ENCODE measurements around the gene AATF.
A peak's percentile ranks its signal among the peaks of the same experiment; 100 is the strongest.

DNA sequence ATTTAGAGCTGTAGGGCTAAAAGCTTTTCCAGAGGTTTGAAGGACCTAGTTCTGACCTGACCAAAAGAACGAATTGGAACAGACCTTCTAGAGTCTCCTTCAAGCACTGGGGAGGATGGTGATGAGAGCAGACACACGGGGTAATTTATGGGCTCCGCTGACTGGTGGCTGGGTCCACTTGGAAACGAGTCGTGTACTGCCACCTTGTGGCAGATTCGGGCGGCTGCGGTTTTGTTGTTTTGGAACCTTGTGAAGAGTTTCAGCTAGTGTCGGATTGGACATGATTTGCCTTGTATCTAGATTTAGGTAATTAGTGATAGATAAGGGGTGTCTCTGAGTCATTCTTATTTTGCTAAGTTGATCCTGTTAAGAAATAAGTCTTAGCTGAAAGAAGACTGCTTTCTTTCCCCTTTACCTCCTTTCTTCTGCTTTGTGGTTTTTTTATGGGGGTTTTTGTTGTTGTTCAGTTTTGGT lies 98.9 kb downstream of the AATF start:
- TF ChIP-seq, protein P1, sequence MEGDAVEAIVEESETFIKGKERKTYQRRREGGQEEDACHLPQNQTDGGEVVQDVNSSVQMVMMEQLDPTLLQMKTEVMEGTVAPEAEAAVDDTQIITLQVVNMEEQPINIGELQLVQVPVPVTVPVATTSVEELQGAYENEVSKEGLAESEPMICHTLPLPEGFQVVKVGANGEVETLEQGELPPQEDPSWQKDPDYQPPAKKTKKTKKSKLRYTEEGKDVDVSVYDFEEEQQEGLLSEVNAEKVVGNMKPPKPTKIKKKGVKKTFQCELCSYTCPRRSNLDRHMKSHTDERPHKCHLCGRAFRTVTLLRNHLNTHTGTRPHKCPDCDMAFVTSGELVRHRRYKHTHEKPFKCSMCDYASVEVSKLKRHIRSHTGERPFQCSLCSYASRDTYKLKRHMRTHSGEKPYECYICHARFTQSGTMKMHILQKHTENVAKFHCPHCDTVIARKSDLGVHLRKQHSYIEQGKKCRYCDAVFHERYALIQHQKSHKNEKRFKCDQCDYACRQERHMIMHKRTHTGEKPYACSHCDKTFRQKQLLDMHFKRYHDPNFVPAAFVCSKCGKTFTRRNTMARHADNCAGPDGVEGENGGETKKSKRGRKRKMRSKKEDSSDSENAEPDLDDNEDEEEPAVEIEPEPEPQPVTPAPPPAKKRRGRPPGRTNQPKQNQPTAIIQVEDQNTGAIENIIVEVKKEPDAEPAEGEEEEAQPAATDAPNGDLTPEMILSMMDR (conservative IDR thresholded peaks at IDR 0.05): peak; percentile 95
- TF ChIP-seq ZFX (IDR thresholded peaks at IDR 0.05): no peak

All from C4-2B (cell line).